NCI-H2107 (cell line): ENCODE data around the gene HAP1.
"Not testable (repeated sequence)": the region's sequence is repeated elsewhere in the genome, so short reads cannot be mapped to it uniquely, and the experiment has no call there.

Experiments used
- DNase-seq: peaks from one replicate; lab custom pipeline; 2025; lab: John Stamatoyannopoulos, UW

HAP1 gene, protein sequence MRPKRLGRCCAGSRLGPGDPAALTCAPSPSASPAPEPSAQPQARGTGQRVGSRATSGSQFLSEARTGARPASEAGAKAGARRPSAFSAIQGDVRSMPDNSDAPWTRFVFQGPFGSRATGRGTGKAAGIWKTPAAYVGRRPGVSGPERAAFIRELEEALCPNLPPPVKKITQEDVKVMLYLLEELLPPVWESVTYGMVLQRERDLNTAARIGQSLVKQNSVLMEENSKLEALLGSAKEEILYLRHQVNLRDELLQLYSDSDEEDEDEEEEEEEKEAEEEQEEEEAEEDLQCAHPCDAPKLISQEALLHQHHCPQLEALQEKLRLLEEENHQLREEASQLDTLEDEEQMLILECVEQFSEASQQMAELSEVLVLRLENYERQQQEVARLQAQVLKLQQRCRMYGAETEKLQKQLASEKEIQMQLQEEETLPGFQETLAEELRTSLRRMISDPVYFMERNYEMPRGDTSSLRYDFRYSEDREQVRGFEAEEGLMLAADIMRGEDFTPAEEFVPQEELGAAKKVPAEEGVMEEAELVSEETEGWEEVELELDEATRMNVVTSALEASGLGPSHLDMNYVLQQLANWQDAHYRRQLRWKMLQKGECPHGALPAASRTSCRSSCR

DNA sequence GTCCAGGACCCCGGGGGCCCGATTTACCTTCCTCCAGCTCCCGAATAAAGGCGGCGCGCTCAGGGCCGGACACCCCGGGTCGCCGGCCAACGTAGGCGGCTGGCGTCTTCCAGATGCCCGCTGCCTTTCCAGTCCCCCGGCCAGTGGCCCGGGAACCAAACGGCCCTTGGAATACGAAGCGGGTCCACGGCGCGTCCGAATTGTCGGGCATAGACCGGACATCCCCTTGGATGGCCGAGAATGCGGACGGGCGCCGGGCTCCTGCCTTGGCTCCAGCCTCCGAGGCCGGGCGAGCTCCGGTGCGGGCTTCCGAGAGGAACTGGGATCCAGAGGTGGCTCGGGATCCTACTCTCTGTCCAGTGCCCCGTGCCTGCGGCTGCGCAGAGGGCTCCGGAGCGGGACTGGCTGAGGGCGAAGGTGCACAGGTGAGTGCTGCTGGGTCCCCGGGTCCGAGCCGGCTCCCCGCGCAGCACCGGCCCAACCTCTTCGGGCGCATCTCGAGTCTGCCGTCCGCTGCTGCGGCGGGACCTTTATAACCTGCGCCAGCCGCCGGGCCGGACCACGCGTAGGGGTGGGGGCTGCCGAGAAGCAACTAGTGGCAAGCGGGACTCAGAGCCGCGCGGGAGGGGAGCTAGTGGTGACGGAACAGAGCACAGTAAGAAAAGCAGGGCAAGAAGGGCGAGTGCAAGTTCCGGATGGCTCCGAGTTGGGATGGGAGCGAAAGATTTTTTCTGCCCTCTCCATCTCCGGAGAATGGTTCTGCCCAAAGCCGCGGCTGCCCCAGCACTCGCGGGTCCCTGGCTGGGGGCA is at the start of gene HAP1:
Gene HAP1 (minus strand): TSS at position 505 of the 810 bp plus-strand sequence. CDS start 9 bp downstream, at position 496.
- DNase-seq: no peak

DNA sequence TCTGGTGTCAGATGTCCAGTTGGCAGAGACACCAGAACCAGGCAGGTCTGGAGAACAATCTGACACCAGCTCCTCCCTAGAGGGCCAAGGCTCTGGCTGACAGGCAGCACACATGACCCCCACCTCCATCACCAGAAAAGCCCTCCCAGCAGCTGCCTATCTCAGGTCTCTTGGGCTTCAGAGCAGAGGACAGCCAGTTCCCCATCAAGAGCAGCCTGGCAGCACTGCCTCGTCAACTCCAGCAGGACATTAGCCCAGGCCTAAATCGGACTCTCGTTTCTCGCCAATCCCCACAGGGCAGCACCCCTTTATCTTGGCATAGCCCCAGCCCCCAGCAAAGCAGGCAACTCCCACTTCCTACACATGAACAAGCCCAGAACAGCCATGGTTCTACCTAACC is 47.7 kb upstream of the HAP1 start:
- no peak for DNase-seq

DNA sequence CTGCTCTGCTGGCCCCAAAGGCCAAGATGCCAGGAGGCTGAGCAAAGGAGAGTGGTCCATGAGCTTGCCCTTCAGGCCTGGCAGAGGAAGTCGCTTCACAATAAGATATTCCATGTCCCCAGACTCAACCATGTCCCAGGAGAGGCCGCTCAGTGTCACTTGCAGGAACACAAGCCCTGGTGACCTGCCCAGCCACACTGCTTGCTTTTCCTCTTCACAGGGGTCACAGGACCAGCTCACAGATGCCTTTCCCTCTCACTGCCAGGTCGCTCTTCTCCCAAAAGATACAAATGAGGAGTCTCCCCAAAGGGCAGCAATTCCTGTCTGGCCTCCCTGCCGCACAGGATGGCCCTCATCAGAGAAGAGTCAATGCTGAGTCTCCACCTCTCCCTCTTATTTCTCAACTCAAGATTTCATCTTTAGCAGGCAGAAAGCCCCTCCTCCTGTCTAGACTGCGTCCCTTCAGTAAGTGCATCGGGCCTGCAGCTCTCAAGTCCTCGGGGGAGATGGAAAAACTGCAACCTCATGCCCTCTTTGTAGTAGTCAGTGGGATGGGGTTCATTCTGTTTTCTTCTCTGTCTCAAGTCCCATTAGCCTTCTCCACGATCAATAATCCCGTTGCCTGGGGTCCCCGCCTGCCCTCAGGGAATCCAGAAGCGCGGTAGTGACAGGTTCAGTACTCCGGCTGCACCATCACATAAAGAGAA is 47.1 kb upstream of the HAP1 start:
- DNase-seq: no peak

DNA sequence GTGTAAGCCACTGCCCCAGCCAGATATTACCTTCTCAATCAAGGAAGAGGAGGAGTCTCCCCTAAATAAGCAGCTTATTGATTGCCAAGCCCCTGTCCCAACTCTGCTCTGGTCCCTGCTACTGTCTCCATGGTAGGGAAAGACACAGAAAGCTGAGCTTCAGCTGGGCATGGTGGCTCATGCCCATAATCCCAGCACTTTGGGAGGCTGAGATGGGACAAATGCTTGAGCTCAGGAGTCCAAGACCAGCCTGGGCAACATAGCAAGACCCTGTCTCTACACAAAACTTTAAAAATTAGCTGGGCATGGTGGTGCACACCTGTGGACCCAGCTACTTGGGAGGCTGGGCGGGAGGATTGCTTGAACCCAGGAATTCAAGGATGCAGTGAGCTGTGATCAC is 45.5 kb upstream of the HAP1 start:
- no peak for DNase-seq

DNA sequence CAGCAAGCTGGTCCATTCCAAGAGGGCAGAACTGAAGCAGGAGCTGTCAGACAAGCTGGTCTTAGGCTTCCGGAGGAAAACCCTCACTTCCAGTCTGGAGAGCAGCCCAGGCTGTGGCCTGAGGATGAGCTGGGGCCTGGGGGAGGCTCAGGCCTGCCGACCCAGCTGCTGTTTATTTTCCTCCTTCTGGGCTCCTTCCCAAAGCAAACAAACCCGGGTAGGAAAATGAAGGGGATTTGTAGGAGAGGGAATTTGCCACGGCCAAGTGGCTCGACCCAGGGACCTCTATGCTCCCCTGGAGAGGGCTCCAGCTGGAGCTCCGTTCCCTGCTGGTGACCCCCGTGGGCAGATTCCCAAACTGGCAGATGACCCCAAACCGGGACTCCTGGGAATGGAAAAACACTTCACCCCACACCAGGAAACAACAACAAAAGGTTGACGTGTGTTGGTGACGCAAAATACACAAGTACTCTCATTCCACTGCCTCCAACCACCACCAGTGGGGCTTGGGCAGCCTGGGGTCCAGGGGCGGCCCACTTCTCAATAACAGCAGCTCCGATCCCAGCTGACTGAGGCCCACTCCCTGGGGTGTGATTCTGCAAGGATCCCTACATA is 43.2 kb upstream of the HAP1 start:
- DNase-seq: no peak

DNA sequence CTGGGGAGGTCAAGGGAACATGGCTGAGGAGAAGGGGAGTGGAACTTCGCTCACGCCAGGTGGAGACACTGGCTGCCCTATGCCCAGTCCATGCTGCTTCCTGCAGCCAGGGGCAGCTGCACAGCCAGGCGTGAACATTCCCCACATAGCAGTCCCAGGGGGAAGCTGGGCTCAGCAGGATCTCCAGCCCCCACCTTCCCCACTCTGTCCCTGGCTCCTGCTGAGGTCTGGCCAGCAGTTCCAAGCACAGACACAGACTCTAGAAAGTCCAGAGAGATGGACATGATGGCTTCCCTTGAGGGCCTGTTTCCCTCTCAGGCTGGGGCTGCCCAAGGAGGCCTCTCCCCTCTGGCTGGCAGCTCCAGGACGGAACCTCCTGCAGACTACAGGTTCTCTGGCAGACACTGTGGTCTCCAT is 42.7 kb upstream of the HAP1 start:
- no peak for DNase-seq

DNA sequence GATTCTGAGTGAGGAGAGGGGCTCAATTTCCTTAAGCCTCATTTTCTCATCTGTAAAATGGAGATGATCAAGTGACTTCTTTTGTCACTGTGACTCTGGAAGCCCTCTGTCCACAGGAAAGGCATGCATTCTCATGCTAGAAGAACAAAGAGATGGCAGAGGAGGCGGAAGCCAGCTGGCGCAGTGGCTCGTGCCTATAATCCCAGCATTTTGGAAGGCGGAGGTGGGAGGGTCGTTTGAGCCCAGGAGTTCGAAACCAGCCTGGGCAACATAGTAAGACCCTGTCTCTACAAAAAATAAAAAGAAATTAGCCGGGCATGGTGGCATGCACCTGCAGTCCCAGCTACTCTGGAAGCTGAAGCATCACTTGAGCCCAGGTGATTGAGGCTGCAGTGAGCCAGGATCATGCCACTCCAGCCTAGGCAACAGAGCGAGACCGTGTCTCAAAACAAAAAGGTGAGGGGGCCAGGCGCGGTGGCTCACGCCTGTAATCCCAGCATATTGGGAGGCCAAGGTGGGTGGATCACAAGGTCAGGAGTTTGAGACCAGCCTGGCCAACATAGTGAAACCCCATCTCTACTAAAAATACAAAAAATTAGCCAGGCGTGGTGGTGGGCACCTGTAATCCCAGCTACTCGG is 41.9 kb upstream of the HAP1 start:
- DNase-seq: not testable (repeated sequence)

DNA sequence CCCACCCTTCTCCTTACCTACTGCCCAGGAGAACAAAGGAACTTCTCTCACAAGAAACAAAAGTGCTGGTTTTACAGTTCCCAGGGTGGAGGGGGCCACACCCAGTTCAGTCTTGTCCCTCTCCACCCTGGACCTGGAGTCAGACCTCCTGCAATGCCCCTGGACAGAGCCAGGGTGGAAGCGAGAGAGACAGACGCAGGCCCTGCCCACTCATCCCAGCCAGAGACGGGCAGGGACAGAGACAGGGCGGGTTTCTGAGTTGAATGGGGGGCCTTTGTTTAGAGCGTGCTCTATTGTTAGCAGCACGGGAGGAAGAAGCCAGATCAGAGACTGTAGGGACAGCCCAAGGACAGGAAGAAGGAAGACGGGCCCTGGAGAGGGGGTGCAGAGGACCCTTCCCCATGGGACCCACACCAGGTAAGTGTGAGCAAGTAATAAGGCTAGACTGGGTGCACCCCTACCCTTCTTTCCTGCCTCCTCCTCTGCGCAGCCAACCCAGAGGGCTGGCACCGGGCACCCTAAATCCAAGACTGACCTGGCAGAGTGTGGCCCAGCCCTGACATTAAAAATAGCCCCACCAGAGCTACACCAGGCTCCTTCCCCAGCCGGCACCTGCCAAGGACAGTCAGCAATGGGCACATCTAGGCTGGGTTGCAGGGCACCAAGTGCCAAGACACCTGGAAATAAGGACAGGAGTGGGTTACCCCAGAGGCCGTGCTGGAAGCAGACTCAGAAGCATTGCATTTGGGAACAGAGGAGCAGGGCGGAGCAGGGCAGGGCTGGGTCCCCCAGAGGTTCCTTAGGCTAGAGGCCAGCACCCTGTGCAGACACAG is 41.2 kb upstream of the HAP1 start:
- no peak for DNase-seq

DNA sequence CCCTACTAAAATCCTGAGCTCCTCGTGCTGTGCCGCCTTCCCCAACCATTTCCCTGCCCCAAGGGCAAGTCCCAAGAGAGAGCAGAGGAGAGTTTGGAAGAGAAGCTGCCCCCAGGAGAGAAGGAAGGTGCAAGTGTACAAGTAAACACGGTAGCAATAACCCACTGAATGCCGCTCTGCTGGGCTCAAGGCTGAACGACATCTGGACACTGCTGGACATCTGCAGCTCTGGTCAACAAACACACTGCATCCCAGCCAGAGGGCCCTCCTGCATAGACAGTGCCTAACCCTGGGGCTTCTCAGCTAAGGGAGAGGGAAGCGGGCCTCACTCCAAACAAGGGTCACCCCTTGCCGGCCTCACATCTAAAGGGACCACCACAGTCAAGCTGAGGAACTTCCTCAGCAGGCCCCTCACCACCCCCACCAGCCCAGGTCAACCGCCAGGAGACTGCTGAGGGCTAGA is 39.3 kb upstream of the HAP1 start:
- DNase-seq: no peak

DNA sequence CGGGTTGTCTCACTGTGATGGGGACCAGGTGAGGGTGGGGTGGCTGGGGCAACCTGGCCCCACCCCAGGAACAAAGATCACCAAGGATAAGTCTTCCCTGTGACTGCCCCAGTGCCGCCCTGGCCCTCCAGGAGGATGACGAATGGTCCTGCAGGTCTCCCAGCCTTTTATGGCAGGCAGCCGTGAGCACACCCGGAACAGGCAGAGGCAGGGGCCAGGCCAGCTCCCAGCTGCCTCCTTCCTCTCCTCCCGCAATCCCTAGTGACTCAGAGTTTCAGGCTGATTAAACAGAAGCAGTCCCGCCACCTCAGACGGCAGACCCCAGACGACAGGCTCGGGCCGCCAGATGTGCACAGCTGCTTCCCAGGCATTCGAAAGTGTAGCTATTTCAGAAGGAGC is 38.7 kb upstream of the HAP1 start:
- no peak for DNase-seq

DNA sequence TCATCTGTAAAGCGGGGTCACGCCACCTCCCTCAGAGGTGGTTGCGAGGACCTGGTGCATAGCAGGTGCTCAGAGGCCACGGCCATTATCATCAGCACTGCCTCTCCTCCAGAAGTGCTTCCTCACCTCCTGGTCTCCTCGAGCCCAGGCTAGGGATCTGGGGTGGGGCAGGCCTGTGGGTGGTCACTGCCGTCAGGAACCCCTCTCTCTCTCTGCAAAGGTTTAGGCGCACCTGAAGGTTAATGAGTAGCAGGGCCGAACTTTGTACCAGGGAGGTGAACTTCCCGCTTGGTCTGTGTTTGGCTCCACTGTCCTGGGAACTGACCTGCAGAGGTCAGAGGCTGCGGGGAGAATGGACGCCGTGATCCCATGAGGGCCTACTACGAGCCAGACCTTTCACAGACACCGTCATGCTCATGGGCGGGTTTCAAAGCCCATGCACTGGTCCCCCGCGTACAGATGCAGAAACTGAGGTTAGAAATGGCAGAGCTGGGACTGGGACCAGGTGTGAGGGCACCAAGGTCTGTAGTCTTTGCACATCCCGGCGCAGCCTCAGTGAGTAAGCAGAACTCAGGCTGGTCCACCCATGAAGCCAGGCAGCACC is 38.2 kb upstream of the HAP1 start:
- DNase-seq: no peak

DNA sequence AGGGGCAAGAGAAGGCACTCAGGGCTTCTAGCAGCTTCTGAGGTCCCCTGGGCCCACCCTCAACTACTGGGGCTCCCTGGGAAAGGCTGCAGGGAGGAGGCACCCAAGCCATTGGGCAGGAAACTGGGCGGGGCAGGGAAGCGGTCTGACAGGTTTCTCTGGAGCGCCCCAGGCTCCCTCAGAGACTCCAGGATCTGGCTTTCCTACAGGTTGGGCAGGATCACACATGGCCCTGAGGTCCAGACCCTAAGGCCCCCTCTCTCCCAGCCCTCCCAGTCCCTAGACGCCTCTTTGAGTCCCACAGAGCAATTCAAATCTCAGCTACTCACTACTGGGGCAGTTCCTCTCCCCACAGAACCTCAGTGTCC is 37.8 kb upstream of the HAP1 start:
- DNase-seq: no peak

DNA sequence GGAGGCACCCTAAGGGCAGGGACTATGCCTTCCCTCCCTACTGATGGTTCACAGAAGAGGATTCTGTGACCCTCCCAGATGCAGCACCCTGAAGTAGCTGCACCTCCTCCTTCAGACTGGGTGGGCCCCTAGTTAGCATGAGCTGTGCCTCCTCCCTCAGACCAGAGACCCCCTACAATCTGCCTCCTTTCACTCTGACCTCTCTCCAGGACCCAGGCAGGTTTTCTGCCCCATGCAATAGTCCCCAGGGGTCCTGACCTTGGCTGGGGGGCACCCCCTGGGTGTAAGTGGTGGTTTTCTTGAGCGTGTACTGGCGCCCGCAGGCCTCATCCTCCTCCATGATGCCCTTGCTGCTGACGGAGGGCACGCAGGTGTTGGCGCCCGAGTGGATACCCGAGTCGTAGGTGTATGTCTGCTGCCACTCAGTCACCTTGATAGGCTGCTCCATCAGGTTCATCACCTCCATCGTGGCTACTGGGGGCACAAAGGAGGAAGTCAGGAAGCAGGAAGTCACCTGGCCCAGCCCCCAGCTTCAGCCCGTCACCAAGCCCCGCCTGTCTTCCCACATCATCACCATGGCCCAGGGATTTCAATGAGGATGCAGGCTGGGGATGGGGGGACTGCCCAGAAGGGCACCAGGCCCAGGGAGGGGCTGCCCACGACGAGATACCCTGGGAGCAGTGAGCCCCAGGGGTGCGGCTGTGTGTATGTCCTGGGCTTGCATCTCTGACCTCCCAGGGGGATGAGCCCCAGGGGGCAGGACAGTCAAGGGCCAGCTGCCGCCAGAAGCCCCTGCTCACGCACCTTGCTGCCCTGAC is 37.2 kb upstream of the HAP1 start:
- no peak for DNase-seq

DNA sequence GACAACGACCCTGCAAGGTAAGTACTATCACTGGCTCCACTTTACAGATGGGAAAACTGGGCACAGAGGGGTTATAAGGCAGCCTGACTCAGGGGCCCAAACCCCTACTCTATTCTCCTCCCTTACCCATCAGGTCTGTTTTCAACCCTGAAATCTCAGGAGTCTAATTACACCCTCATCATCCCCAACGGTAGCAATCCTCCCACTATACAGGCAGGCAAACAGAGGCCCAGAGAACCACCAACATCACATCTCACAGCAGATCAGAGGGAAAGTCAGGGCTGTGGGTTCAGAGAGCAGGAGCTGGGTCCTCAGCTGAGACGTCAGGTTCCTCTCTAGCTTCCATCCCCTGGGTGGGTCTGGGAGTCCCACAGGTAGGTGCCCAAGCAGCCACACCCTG is 35.5 kb upstream of the HAP1 start:
- no peak for DNase-seq

DNA sequence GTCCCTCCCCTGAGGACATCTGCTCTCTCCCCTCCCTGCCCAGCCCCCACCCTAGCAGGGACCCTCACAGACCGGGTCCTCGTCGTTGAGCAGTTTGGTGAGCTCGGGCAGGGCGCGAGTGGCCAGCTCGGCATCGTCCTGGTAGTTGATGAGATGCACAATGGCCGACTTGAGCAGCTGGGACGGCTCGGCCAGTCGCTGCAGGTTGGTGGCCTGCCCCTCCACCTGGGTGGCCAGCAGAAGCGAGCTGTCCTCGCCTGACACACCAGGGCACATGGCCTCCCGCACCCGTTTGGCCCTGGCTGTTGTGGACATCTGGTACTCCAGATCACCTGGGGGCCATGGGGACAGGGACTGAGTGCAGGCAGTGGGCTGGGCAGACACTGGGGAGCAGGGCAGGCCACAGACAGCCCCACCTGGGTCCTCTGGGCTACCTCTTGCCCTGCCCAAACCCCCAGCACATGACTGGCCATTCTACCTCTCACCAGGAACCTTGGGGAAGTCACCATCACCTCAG is 35.0 kb upstream of the HAP1 start:
- no peak for DNase-seq

DNA sequence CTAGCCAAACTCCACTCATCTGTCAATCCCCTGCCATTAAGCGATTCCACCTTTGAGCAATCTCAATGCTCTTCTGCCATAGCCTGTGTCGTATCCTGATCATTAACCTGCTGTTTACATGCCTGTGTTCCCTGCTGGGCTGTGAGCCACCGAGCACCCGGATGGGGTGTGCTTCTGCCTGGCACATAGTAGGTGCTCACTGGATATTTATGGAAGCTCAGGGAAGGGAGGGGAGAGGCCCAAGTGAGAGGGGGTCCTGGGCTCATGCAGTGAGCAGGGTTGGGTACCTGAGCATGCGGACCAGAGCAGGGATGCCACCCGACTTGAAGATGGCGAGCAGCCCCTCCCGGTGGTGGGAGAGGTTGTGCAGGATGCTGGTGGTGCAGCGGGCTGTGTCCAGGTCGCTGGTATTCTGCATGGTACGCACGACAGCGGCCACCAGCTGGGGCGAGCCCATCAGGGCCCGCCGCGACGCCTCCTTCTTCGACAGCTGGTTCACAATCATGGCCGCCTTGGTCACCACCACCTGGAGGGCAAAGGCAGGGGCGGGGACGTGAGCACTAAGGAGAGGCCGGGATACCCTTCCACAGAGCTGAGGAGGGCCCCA is 34.3 kb upstream of the HAP1 start:
- no peak for DNase-seq

DNA sequence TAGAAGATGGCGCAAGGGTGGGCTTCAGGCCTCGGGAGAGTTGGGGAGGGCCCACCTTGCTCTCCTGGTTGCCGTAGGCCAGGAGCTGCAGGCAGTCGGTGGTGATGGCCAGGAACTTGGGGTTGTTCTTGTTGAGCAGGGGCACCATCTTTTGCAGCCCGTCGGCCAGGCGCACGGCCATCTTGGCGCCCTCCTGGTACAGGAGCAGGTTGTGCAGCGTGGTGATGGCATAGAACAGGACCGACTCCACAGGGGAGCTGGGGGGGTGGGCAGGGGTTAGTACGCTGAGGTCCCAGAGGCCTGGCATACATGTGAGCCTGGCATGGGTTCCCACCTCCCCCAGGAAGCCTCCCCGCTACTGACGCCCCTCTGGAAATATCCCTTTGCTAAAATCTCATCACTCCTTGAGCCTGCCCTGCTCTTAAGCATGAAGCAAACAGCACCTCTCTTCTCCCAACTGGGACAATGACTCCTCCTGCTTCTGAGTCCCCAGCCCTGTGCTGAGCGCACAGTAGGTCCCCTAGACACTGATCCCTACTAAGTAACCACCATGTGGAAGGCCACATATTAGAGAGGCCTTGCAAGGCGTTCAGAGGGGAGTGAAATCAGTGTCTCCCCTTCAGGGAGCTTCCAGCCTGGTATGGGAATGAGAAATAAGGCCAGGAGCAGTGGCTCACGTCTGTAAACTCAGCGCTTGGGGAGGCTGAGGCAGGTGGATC is 33.0 kb upstream of the HAP1 start:
- DNase-seq: no peak

DNA sequence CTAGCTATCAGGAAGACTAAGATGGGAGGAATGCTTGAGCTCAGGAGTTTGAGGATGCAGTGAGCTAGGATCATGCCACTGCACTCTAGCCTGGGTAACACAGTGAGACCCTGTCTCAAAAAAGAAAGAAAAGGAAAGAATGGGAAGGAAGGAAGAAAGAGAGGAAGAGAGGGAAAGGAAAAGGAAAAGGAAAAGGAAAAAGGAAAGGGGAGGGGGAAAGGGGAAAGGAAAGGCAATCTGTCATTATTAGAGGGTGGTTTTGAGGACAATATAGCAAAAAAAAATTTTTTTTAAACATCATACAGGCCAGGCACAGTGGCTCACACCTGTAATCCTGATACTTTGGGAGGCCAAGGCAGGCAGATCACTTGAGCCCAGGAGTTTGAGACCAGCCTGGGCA is 31.7 kb upstream of the HAP1 start:
- DNase-seq: no peak
